Measurements from ENCODE around the gene RSBN1.

- TF ChIP-seq POLR2A (IDR thresholded peaks at IDR 0.05) (no peak), CTCF (IDR thresholded peaks at IDR 0.05) (no peak), EP300 (IDR thresholded peaks at IDR 0.05) (no peak)
Observed at GRCh38 chr1:113856401-113856790, 44.1 kb upstream of the RSBN1 start.

Measured in gastroesophageal sphincter (tissue), 3 donors.